NCI-H2107 (cell line): Measurements from ENCODE around the gene PIAS2.
"Not testable (repeated sequence)": the region's sequence is repeated elsewhere in the genome, so short reads cannot be mapped to it uniquely, and the experiment has no call there.

Source experiments
- DNase-seq: peaks from one replicate; lab custom pipeline; 2025; lab: John Stamatoyannopoulos, UW

The PIAS2 gene

GRCh38 chr18:46831434-46831833 is 85.9 kb downstream of the PIAS2 start:
- no peak for DNase-seq

- no peak for DNase-seq
These were observed 86.7 kb downstream of the PIAS2 start for GRCh38 chr18:46830633-46831032.

GRCh38 chr18:46829947-46830346 is 87.4 kb downstream of the PIAS2 start:
- DNase-seq = no peak

GRCh38 chr18:46829531-46829930 is 87.8 kb downstream of the PIAS2 start:
- DNase-seq = no peak

GRCh38 chr18:46821856-46822711 is 95.2 kb downstream of the PIAS2 start:
- no peak for DNase-seq

GRCh38 chr18:46820863-46821262 is 96.4 kb downstream of the PIAS2 start:
- no peak for DNase-seq

- no peak for DNase-seq
These were observed 101.6 kb downstream of the PIAS2 start for GRCh38 chr18:46815661-46816060.

GRCh38 chr18:46814399-46814798 is 102.9 kb downstream of the PIAS2 start:
- no peak for DNase-seq

- DNase-seq = no peak
These were observed 105.0 kb downstream of the PIAS2 start for GRCh38 chr18:46812311-46812710.

GRCh38 chr18:46810481-46811000 is 106.8 kb downstream of the PIAS2 start:
- no peak for DNase-seq

GRCh38 chr18:46809145-46809544 is 108.2 kb downstream of the PIAS2 start:
- no peak for DNase-seq

- DNase-seq = not testable (repeated sequence)
These were observed 121.4 kb downstream of the PIAS2 start for GRCh38 chr18:46795945-46796344.

- no peak for DNase-seq
These were observed 122.7 kb downstream of the PIAS2 start for GRCh38 chr18:46794607-46795006.

- DNase-seq = peak; percentile 14
These were observed 123.7 kb downstream of the PIAS2 start for GRCh38 chr18:46793565-46793964.

- DNase-seq = no peak
These were observed 128.2 kb downstream of the PIAS2 start for GRCh38 chr18:46789088-46789487.

GRCh38 chr18:46787674-46788073 is 129.6 kb downstream of the PIAS2 start:
- no peak for DNase-seq

GRCh38 chr18:46772357-46772756 is 144.9 kb downstream of the PIAS2 start:
- DNase-seq = no peak

- DNase-seq = no peak
These were observed 146.2 kb downstream of the PIAS2 start for GRCh38 chr18:46771141-46771540.

- no peak for DNase-seq
These were observed 146.6 kb downstream of the PIAS2 start for GRCh38 chr18:46770708-46771107.

- no peak for DNase-seq
These were observed 149.0 kb downstream of the PIAS2 start for GRCh38 chr18:46768166-46768921.

- DNase-seq = no peak
These were observed 150.1 kb downstream of the PIAS2 start for GRCh38 chr18:46767217-46767616.

- no peak for DNase-seq
These were observed 152.7 kb downstream of the PIAS2 start for GRCh38 chr18:46764586-46764985.
